GM11168 (cell line): ENCODE results near the gene PHF12.

Experiments used
- in situ Hi-C: fragments of 300-500 bp; cut with MboI; formaldehyde crosslinking; loops from one replicate; pipeline ENCODE4 v1.12.0; 2022; ENCODE audit warnings: low sequenced_read_pairs; ENCODE audit not compliant: unreplicated experiment

PHF12 gene

DNA sequence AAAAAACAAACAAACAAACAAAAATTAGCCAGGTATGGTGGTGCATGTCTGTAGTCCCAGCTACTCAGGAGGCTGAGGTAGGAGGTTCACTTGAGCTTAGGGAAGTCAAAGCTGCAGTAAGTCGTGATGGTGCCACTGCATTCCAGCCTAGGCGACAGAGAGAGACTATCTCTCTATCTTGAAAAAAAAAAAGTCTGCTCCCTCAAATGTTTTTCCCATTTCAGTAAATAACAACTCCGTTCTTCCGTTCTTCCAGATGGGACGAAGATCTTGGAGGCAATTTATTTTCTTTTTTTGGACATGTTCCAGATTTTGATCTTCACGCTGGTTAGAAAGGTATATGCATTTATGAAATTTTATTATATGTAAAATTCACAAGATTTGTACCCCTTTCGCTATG, 77.5 kb downstream of the PHF12 start:
- in situ Hi-C loops: no loop called here

DNA sequence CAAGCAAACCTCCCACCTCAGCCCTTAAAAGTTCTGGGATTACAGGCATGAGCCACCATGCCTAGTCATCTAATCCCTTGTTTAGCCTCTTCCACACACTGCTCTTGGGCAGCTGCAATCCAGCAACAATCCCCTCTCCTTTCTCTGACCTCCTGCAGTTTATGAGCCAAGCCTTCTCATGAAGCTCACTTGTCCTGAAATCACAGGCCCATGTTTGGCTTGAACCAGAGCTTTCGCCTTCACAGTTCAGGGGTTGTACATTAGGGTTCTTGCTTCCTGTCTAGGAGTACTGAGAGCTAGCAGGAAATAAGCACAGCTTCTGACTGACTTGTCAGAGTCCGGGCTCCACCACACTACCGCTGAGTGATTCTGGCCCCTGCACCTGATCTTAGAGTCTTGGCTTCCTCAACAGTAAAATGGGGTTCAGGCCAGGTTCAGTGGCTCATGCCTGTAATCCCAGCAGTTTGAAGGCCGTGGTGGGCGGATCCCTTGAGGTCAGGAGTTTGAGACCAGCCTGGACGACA, 80.2 kb downstream of the PHF12 start:
- in situ Hi-C loops: no loop called here

DNA sequence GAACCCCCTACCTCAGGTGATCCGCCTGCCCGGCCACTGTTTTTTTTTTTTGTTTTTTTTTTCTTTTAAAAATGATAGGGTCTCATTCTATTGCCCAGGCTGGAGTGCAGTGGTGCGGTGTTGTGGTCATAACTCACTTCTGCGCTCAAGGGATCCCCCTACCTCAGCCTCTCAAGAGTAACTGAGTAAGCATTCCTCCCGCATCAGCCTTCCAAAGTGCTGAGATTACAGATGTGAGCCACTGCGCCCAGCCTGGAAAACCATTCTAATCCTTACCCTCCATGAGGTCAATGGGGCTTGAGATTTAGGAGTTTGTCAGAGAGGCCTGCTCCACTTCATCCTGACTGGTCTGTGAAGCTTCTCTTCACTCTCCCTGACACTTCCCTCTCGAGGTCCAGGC, 84.0 kb downstream of the PHF12 start:
- in situ Hi-C loops: no loop called here

DNA sequence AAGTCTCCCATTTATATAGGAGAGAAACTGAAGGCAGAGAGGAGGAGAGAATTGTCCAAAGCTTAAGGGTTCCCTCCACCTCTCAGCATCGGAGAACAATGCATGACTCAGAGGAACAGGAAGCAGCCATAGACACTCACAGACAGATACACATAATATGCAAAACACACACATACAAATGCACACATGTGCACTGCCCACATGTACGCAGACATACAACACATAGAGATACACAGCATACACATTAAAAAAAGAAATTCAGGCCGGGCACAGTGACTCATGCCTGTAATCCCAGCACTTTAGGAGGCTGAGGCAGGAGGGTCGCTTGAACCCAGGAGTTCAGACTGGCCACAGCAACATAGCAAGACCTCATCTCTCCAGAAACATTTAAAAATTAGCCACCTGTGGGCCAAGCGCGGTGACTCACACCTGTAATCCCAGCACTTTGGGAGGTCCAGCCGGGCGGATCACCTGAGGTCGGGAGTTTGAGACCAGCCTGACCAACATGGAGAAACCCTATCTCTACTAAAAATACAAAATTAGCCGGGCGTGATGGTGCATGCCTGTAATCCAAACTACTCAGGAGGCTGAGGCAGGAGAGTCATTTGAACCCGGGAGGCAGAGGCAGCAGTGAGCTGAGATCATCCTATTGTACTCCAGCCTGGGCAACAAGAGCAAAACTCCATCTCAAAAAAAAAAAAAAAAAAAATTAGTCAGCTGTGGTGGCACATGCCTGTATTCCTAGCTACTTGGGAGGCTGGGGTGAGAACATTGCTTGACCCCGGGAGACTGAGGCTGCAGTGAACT, 85.2 kb downstream of the PHF12 start:
- in situ Hi-C loops: no loop called here

DNA sequence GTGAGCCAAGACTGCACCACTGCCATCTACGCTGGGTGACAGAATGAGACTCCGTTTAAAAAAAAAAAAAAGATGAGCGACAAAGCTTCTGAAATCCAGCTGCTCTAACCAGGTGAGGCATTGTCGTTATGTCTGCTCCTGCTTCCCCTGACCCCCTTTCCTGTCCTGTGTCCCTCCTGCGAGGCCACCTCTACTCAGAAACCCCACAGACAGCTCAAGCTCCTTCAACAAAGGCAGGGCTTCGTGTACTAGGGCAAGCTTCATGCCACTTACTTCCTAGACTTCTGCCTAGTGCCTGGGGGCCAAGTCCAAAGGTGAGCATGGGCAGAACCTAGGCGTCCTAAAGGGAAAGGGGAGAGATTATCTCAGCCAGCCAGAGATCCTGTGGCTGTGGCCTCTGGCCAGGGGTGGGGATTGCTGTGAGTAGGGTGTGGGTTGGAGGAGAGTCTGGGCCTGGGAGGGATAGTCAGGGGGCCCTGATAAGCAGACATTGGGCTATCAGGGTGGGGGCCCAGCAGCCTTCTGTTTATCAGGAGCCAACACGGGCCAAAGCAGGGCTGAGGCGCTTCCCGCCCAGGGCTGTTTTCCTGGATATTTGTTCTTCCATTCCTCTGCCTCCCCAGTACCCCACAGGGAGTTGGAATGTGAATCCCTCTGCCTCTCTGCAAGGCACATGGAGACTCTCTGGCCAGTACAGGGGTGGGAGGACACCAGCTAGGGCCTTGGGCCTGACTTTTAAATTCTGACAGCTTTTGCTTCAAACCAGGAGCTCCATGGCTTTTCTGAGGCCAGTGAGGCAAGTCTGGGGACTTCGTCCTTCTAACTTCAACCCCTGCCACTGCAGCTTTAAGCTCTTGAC, 86.1 kb downstream of the PHF12 start:
- in situ Hi-C loops: no loop called here

DNA sequence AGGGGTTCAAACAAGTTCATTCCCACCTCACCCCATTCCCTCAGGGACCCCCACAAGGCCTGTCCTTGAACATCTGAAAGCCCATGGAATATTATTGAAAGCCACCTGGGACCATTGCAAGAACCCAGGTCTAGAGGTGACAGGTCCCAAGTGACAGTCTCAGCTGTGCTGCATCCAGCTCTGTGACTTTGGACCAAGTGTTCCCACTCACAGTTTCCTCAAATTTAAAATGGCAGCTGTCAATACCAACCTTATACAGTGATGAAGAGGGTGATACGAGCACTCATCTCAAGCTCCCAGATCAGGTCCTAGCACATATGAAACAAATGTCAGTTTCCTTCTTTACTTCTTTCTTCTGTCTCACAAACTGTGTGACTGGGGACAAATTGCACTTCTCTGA, 87.4 kb downstream of the PHF12 start:
- in situ Hi-C loops: no loop called here

DNA sequence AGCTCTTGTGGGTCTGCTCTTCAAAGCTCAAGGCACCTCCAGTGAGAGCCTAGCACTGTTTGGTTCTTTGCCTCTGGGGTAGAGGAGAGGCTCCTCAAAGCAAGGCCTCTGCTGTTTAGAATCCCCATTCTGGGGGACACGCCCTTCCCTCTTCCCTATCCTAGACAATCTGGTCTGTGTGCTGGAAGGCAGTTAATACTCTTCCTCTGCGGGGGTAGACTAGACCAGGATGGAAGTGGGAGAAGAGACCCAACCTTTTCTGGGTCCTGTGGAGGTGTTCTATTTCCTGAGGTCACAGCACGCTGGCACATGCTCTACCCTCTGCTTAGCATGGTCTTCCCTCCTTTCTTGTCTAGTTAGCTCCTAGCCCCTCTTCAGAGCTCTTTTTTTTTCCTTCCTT, 88.8 kb downstream of the PHF12 start:
- in situ Hi-C loops: no loop called here

DNA sequence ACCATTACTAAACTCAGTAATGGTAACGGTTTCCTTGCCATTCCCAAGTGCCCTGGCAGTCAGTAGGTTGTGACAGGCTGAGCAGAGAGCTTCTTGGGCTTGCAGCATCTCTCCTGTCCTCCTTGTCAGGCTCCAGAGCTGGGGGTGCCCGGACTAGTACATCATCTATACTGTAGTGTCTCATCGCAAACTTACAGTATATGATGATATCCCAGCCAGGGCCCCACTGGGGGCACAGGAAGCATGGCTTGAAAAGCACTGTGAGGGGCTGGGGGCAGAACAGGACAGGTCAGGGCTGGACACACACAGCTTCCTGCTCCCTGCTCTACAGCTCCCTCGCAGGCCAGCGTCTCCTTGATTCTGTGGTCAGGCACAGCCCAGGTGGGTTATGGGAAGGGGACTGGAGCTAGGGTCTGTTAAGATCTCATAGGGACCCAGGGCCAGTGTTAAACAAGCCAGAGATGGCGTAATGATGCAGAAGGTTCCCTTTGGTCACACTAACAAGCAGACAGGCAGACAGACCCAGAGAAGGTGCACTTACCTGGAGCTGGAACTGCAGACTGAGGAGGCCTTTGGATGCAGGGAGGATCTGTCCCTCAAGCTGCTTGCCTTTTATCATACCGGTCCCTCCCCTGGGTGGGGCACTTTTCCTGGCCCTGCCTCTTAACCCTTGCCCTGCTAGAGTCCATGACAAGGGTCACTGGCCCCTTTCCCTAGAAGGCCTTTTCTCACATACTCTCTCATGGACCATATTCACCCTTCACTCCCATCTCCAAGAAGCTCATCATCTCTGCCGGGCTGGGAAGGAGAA, 89.7 kb downstream of the PHF12 start:
- in situ Hi-C loops: no loop called here

DNA sequence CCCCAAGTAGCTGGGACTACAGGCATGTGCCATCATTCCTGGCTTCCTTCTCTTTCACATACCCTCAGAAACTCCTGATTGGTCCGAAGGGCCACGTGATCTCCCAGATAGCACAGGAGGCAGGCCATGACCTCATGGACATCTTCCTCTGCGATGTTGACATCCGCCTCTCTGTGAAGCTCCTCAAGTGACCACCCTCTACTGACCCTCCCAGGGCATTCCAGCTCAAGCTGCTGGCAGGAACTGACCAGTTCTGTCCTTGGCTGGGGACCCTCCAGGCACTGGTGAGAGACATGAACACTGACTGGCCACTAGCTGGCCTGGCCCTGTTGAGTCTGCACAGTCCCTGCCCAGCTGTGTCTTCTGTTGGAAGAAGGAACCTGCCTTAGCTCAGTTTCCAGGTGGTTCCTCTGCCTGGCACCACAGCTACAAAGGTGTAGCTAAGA, 90.9 kb downstream of the PHF12 start:
- in situ Hi-C loops: no loop called here

DNA sequence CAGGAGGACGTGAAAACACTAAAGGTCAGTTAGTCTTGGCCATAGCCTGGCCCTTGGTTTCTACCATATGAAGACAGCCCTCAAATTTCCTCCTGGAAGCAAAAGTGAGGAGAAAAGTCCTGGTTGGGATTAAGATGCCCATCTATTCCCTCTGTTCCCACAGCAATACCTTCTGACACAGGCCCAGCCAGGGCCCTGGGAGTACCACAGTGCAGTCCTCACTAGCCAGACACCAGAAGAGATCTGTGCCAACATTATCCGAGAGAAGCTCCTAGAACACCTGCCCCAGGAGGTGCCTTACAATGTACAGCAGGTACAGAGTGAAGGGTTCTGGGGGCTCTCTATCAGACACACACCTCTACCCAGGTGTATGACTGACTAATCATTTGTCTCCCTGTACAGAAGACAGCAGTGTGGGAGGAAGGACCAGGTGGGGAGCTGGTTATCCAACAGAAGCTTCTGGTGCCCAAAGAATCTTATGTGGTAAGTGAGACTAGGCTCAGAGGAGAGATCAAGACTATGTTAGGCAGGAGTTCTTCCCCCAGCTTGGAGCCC, 92.4 kb downstream of the PHF12 start:
- in situ Hi-C loops: no loop called here

DNA sequence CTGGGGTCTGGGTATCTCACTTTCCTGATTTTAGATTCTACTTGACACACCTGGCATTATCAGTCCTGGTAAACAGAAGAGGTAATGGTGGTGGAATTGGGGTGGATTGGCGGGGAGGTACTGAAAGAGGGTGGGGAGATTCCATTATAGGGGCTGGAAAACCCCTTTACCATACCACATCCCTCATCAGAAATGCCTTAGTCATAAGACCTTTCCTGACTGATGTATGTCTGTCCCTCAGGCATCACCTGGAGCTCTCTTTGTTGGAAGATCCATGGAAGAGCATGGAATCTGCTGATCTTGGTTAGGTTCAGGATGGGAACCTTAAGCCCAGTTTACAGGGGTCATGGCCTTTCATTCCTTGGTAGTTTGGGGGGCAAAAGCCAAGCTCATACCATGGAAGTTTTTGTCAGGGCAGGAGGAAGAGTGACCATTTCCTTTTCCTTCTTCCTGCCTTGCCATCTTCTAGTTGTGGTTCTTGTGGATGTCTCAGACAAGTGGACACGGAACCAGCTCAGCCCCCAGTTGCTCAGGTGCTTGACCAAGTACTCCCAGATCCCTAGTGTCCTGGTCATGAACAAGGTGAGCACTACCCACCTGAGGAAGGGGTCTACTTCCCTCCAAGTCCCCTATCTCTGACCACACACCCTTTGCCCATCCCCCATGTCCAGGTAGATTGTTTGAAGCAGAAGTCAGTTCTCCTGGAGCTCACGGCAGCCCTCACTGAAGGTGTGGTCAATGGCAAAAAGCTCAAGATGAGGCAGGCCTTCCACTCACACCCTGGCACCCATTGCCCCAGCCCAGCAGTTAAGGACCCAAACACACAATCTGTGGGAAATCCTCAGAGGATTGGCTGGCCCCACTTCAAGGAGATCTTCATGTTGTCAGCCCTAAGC, 93.2 kb downstream of the PHF12 start:
- in situ Hi-C loops: no loop called here

DNA sequence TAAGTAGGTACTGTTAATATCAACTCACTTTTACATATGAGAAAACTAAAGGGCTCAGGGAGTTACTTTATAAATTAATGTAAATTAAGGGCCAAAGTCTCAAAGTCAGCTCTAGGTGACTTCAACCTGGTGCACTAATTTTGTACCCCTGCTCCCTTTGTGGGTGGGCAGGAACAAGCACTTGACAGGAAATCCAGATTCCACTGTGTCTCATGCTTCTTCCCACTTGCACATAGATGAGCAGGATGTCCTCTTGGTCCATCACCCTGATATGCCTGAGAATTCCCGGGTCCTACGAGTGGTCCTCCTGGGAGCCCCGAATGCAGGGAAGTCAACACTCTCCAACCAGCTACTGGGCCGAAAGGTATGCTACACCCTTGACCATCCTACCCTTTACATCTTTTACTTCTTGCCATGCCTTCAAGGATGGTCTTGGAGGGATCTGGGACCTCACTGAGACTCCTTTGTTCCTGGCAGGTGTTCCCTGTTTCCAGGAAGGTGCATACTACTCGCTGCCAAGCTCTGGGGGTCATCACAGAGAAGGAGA, 95.2 kb downstream of the PHF12 start:
- in situ Hi-C loops: no loop called here

DNA sequence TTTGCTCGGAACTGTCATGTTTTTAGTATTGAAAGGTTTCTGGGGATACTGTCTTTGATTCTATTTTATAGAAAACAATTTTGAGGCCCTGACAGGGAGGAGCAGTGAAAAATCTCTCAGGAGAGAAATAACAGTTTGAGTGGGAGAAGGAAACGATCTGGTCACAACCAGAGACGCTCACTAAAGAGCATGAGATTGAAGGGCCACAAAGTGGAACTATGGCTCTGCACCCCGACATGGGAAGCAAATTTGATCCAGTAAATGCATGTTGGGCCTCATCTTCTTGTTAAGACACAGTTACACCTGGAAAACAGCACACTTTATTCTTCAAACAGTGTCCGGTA, 96.0 kb downstream of the PHF12 start:
- in situ Hi-C loops: no loop called here
